Right kidney (tissue), 1 donor: ENCODE results near the gene MED29.

Experiments used
- DNase-seq: peaks from one replicate; pipeline ENCODE4 v3.0.0-alpha.2; 2016

Gene MED29

GRCh38 chr19:39427707-39428106 lies 36.5 kb downstream of the MED29 start:
- DNase-seq, result no peak

DNA sequence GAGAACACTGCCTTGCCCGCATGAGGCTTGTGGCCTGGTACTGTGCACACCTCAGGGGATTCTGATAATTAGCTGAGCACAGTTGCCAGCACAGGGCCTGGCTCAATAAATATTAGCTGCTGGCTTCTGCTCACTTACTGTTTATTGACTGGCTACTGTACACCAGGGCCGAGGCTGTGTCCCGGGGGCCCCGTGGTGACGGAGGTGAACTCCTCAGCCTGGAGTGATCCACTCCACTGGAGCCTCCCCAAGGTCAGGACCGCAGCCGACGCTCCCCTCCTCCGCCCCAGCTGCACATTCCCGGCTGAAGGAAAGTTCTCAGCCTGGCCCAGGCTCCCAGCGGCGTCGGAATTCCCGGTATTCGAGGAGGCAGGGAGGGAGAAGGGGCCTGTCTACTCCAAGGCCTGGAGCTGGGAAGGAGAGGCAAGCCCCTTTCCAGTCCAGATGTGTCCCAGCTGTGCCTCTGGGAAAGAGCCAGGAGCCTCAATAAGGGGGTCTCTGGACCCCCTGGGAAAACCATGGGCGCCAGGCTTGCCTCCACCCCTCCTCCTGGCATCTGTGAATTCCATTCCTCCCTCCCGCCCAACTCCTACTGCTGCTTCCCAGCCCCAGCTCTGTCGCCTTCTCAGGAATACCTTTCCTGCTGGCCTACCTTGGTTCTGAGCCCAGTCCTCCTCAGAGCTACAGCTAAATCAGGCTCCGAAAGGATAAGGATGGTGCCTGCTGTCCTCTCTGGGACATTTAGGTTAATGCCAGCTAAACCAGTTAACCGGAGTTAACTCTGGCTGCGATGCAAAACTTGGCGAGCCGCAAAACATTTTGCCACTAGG lies 37.3 kb downstream of the MED29 start:
- peak; percentile 82 for DNase-seq

GRCh38 chr19:39430675-39431593 lies 39.8 kb downstream of the MED29 start:
- no peak for DNase-seq

GRCh38 chr19:39432677-39433025 lies 41.5 kb downstream of the MED29 start:
- no peak for DNase-seq

DNA sequence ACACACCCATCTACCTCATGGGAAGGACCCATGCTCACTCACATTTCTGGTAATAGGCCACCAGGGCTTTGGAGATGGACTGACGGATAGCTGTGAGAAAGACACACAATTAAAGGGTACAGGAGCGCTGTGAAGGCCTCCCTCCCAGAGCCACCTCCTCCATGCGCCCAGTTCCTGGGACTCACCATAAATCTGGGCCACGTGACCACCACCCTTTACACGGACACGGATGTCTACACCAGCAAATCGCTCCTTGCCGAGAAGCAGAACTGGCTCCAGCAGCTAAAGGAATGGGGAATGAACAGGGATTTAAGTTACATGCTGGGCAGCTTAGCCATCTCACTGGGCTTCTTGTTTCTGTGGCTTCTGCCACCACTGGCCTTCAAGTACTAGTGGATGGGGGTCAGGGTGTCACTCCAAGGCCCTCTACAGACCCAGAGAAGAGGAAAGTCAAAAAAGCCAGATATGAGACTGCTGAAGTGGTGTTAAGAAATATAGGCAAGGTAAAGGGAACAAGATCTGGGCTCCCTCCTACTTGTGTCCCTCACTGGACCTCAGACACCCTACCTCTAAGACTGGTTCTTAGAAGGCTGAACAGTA lies 42.4 kb downstream of the MED29 start:
- no peak for DNase-seq

DNA sequence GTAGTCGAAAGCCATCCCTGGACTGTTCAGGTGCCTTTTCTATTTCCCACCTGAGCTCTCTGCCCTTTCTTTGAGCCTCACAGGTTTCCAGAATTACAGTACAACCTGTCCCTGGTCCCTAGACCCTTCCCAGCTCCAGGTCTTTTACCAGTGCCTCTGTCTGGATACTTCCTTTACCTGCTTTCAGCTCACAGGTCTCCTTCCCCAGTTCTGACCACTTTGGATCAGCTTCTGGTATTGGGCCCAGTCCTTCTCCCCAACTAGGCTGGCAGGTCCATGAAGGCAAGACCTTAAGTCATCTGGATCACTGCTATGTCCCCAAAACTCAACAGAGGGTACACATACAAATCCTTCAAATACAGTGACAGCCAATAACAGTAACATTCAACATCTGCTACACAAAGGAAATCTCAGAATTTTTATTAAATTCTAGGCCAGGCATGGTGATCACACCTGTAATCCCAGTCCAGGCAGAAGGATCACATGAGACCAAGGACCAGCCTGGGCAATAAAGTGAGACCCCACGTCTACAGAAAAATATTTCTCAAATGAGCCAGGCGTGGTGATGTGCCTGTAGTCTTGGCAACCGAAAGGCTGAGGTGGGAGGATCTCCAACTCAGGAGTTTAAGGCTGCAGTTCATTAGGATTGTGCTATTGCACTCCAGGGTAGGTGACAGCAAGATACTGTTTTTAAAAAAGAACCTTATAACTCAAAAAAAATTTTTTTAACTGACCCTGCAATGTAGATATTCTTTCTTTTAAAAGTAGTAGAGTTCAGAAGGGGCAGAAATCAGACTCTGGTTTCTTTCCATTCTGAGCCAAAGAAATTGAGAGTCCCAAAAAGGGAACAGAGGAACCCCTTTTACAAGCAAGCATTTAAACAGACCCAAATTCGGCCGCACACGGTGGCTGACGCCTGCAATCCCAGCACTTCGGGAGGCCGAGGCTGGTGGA lies 43.2 kb downstream of the MED29 start:
- DNase-seq, result no peak

- DNase-seq, result peak; percentile 84
These were observed 44.5 kb downstream of the MED29 start, which contains the start of gene RPS16 for GRCh38 chr19:39435499-39436349. RPS16 (minus strand) TSS chr19:39435949; CDS start chr19:39435895, 54 bp downstream.

- DNase-seq, result no peak
These were observed 45.2 kb downstream of the MED29 start for GRCh38 chr19:39436350-39436716.

DNA sequence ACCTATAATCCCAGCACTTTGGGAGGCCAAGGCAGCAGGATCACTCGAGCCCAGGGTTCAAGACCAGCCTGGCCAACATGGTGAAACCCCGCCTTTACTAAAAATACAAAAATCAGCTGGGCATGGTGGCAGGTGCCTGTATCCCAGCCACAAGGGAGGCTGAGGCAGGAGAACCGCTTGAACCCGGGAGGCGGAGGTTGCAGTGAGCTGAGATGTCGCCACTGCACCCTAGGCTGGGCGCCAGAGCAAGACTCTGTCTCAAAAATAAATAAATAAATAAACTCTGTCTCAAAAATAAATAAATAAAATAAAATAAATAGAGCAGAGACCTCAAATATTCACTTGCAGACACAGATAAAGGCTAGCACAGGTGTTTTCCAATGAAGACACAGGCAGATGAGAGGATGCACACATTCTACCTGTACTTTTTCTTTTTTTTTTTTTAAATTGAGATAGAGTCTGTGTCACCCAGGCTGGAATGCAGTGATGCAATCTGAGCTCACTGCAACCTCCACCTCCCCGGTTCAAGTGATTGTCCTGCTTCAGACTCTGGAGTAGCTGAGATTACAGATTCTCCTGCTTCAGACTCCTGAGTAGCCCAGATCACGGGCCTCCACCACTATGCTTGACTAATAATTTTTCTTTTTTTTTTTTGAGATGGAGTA lies 47.2 kb downstream of the MED29 start:
- DNase-seq, result no peak

GRCh38 chr19:39444598-39445195 lies 53.5 kb downstream of the MED29 start:
- DNase-seq, result no peak

- DNase-seq, result peak; percentile 87
These were observed 54.3 kb downstream of the MED29 start, which contains the start of gene SUPT5H for GRCh38 chr19:39445196-39446111. SUPT5H (plus strand) TSS chr19:39445582; CDS start chr19:39445891, 309 bp downstream.

GRCh38 chr19:39446365-39447084 lies 55.3 kb downstream of the MED29 start:
- no peak for DNase-seq

- DNase-seq, result no peak
These were observed 57.1 kb downstream of the MED29 start for GRCh38 chr19:39448271-39448670.

DNA sequence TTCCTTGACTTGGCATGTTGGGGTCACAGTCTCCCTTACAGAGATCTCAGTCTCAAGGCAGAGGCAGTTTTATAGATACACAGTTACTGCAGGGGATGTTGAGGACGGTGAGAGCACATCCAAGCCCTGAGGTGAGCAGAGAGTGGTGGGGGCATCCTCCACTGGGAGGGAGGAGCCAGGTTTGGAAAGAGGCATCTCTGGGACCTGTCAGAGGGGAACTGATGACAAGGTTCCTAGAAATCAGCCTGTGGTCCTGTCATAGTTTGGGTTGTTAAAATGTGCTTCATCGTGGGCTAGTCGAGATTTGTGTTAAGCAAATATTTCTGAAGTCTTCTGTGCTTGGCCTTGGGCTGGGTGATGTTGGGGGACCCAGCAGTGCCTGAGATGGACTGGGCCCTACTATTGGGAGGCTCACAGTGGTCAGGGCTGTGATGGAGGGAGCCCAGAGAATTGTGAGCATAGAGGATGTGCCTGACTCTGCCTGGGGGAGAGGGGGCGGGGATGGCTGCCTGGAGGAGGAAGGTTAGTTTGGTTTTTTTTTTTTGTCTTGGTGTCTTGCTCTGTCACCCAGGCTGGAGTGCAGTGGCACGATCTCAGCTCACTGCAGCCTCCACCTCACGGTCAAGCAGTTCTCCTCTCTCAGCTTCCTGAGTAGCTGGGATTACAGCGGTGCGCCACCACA lies 58.1 kb downstream of the MED29 start:
- no peak for DNase-seq
